A549 (cell line): ENCODE results near the gene MCRS1. TPM values are rescaled to one million over a fixed set of nuclear protein-coding genes. Genes with fewer than 3 reads are reported as not detected.
"Not testable (repeated sequence)": the region's sequence is repeated elsewhere in the genome, so short reads cannot be mapped to it uniquely, and the experiment has no call there.

Source experiments
- ATAC-seq, 2 experiments: fragments of 200-7000 bp in 1 of 2; fragments of >200 bp in 1 of 2; cut with Nextera tagmentation in 1 of 2; cut with Tn5 transposase in 1 of 2; 3 replicates each; pipeline versions ENCODE4 v1.8.0 to v1.9.1; 2018 to 2020; ENCODE audit warnings: mild to moderate bottlenecking in 1 of 2, moderate library complexity in 1 of 2
- CTCF ChIA-PET: fragments of 300-600 bp; sonication (Branson Sonifier 250); formaldehyde crosslinking; extraction: SDS; loops from one replicate; lab custom pipeline; 2021; ENCODE audit warnings: antibody characterized with exemption, inconsistent platforms; lab: Yijun Ruan, JAX
- POLR2A ChIA-PET: fragments of 350-600 bp; formaldehyde crosslinking; extraction: SDS; loops from one replicate; lab custom pipeline; 2021; ENCODE audit warnings: antibody characterized with exemption, inconsistent platforms; lab: Yijun Ruan, JAX
- DNase-seq, 2 experiments: peaks; one replicate each; pipeline versions ENCODE4 v3.0.0 to v3.0.0-alpha.2; 2011 to 2016; ENCODE audit warnings: low read depth in 1 of 2, low spot score in 1 of 2
- FAIRE-seq: peaks from 2 replicates; lab custom pipeline; 2011; peaks lifted over from hg19 to GRCh38; lab: Jason Lieb, UNC
- H3K27ac ChIP-seq, 2 experiments: fragments of >200 bp; sonication (Bioruptor Twin); formaldehyde crosslinking; 3 replicates each; pipeline ENCODE4 v1.5.1; 2016 to 2017
- H3K4me1 ChIP-seq: fragments of >200 bp; sonication (Bioruptor Twin); formaldehyde crosslinking; 3 replicates; pipeline ENCODE4 v1.6.1; 2016
- H3K4me2 ChIP-seq: fragments of >200 bp; sonication (Bioruptor Twin); formaldehyde crosslinking; 3 replicates; pipeline ENCODE4 v1.6.1; 2016
- H3K4me3 ChIP-seq: fragments of >200 bp; sonication (Bioruptor Twin); formaldehyde crosslinking; 3 replicates; pipeline ENCODE4 v1.5.1; 2016
- H3K9me3 ChIP-seq: fragments of >200 bp; sonication (Bioruptor Twin); formaldehyde crosslinking; 3 replicates; pipeline ENCODE4 v1.6.1; 2016
- CHD2 ChIP-seq: fragments of 150-350 bp; IDR thresholded peaks from 2 replicates; pipeline ENCODE4 v1.6.1; 2014; ENCODE audit warnings: low read length; ENCODE audit not compliant: partially characterized antibody
- CHD4 ChIP-seq: fragments of 200-600 bp; sonication (generic); IDR thresholded peaks from 2 replicates; pipeline ENCODE4 v1.6.1; 2016; ENCODE audit warnings: antibody characterized with exemption, mild to moderate bottlenecking, borderline replicate concordance
- CTCF ChIP-seq: fragments of >200 bp; sonication (Bioruptor Twin); formaldehyde crosslinking; IDR thresholded peaks from 3 replicates; pipeline ENCODE4 v1.5.1; 2016
- ELK1 ChIP-seq: fragments of 150-350 bp; IDR thresholded peaks from 2 replicates; pipeline ENCODE4 v1.6.1; 2014; ENCODE audit warnings: low read depth, mild to moderate bottlenecking, low read length
- FOSL2 ChIP-seq, 2 experiments: fragments of 450-650 bp in 1 of 2; fragments of >200 bp in 1 of 2; sonication (Bioruptor Twin) in 1 of 2; formaldehyde crosslinking; IDR thresholded peaks; 2 replicates each; pipeline versions ENCODE4 v1.5.0 to v1.6.1; 2016 to 2020; ENCODE audit warnings: mild to moderate bottlenecking in 1 of 2, moderate library complexity in 1 of 2
- GATA3 ChIP-seq: IDR thresholded peaks from 2 replicates; pipeline ENCODE4 v1.6.1; 2012; ENCODE audit warnings: borderline replicate concordance
- HEYL ChIP-seq: fragments of 250-450 bp; sonication (Bioruptor Pico); IDR thresholded peaks from 2 replicates; pipeline ENCODE4 v1.8.0; 2021; ENCODE audit warnings: mild to moderate bottlenecking, moderate library complexity
- HMGXB4 ChIP-seq: fragments of 250-450 bp; sonication (Bioruptor Pico); IDR thresholded peaks from 2 replicates; pipeline ENCODE4 v1.5.0; 2021; ENCODE audit warnings: mild to moderate bottlenecking, moderate library complexity, borderline replicate concordance
- NPAS2 ChIP-seq: fragments of 250-450 bp; sonication (Bioruptor Pico); IDR thresholded peaks from 2 replicates; pipeline ENCODE4 v1.8.0; 2022; ENCODE audit warnings: mild to moderate bottlenecking, moderate library complexity, borderline replicate concordance
- RAD21 ChIP-seq, 2 experiments: fragments of >200 bp in 1 of 2; sonication (Bioruptor Twin) in 1 of 2; formaldehyde crosslinking in 1 of 2; IDR thresholded peaks in 1 of 2; conservative IDR thresholded peaks in 1 of 2; 2 replicates in 1 of 2; 3 replicates in 1 of 2; pipeline ENCODE4 v1.6.1; 2012 to 2018; ENCODE audit warnings: inconsistent platforms in 1 of 2
- RFX5 ChIP-seq: fragments of 450-650 bp; IDR thresholded peaks from 2 replicates; pipeline ENCODE4 v1.7.1; 2014; ENCODE audit warnings: antibody characterized with exemption, mild to moderate bottlenecking, moderate library complexity
- ZC3H11A ChIP-seq: fragments of 450-650 bp; IDR thresholded peaks from 2 replicates; pipeline ENCODE4 v1.6.1; 2014; ENCODE audit warnings: antibody characterized with exemption, mild to moderate bottlenecking
- WGBS: methylation state at CpG from one replicate; pipeline ENCODE4 v1.1.6; 2017; ENCODE audit errors: missing lambda C conversion rate; 5-methylcytosine and 5-hydroxymethylcytosine counted together
- polyA plus RNA-seq, 4 experiments: library from polyadenylated mRNA; depleted of rRNA in 3 of 4; stranded (reverse); fragments of >200 nt; fragmentation: RNase III in 1 of 4; extraction: RNeasy Plus Mini Kit Qiagen cat#74134 plus additional on column Dnase treatment in 1 of 4; gene quantifications; 2 replicates in 3 of 4; 3 replicates in 1 of 4; pipeline ENCODE4 v1.2.3, GENCODE V29; 2011 to 2017

MCRS1 gene
- polyA plus RNA-seq, 2 of the 4 experiments (the other 2 are of a cell fraction) = 64.1 to 68.5 TPM

- ChIA-PET CTCF (interaction anchor here (0.6 to 1.6 kb wide), 3 partner anchors 9 to 102 kb away, joined by 3 to 4 read pairs (median 3); no protein-coding TSS in a partner anchor), POLR2A (no interaction called here)
- FAIRE-seq = no peak
- no peak overlapping the region for H3K27ac ChIP-seq
- no peaks in the 10 kb centered on the region for H3K4me1 ChIP-seq
- H3K4me2 ChIP-seq = no peak overlapping the region
- DNase-seq = peak in 1 of 2 experiments; percentile 19
- ATAC-seq = no peak
- H3K9me3 ChIP-seq = peaks cover 10% of the 10 kb centered on the region; the same call in 2 of the 3 replicates
- TF ChIP-seq HEYL (CRISPR knock-in tag) (no peak), FOSL2 (IDR thresholded peaks at IDR 0.05) (no peak), FOSL2 (CRISPR knock-in tag; IDR thresholded peaks at IDR 0.05) (peak; percentile 65), GATA3 (peak; percentile 72; the same call in 1 of the 2 replicates), ELK1 (no peak)
- 74% methylated on average over 7 of the region's 7 CpGs for WGBS
- no peak overlapping the region for H3K4me3 ChIP-seq
These were observed 47.8 kb upstream of the MCRS1 start for GRCh38 chr12:49615725-49616124.

- DNase-seq = no peak
- TF ChIP-seq RFX5 (no peak), CHD2 (no peak), FOSL2 (IDR thresholded peaks at IDR 0.05) (no peak), FOSL2 (CRISPR knock-in tag; IDR thresholded peaks at IDR 0.05) (no peak), NPAS2 (no peak), HMGXB4 (CRISPR knock-in tag) (no peak)
- CTCF ChIA-PET = interaction anchor here (0.6 to 1.3 kb wide), 5 partner anchors 11 to 34 kb away, joined by 3 to 5 read pairs (median 3); partner anchors contain the start of gene PRPF40B
- ATAC-seq = no peak
- no peak overlapping the region for H3K4me2 ChIP-seq
- H3K4me3 ChIP-seq = no peak overlapping the region
- POLR2A ChIA-PET = interaction anchor here (0.8 kb wide), 1 partner anchor 129 kb away, joined by 3 read pairs; no protein-coding TSS in a partner anchor
- H3K4me1 ChIP-seq = no peaks in the 10 kb centered on the region
- peaks cover 13% of the 10 kb centered on the region; the same call in 2 of the 3 replicates for H3K9me3 ChIP-seq
- H3K27ac ChIP-seq = no peak overlapping the region
- no peak for FAIRE-seq
These were observed 44.3 kb upstream of the MCRS1 start for GRCh38 chr12:49612210-49612609.

GRCh38 chr12:49610785-49611184 lies 42.8 kb upstream of the MCRS1 start:
- POLR2A ChIA-PET, H3K4me2 ChIP-seq, H3K4me3 ChIP-seq, ATAC-seq, H3K4me1 ChIP-seq, DNase-seq, H3K27ac ChIP-seq, H3K9me3 ChIP-seq, FAIRE-seq: not testable (repeated sequence)
- CTCF ChIA-PET = interaction anchor here (0.6 to 1.8 kb wide), 6 partner anchors 15 to 1596 kb away, joined by 3 to 4 read pairs (median 3); no protein-coding TSS in a partner anchor
- WGBS = 88% methylated on average over 4 of the region's 4 CpGs

GRCh38 chr12:49609875-49610154 lies 41.9 kb upstream of the MCRS1 start:
- ChIA-PET POLR2A (no interaction called here), CTCF (interaction anchor here (1.6 to 1.8 kb wide), 2 partner anchors 31 to 267 kb away, joined by 3 to 4 read pairs; no protein-coding TSS in a partner anchor)
- Histone ChIP-seq H3K9me3 (peaks cover 7% of the 10 kb centered on the region; the same call in 1 of the 3 replicates), H3K4me1 (no peaks in the 10 kb centered on the region), H3K27ac (no peak overlapping the region), H3K4me3 (no peak overlapping the region), H3K4me2 (no peak overlapping the region)
- WGBS = 20% methylated on average over 1 of the region's 1 CpG
- FAIRE-seq = no peak
- no peak for TF ChIP-seq CHD4
- 0 out of 3 replicates have a peak, but pooled peaks have one; percentile 10 for TF ChIP-seq CTCF
- TF ChIP-seq ZC3H11A = no peak
- TF ChIP-seq RAD21 (conservative IDR thresholded peaks at IDR 0.05 in 1 of 2, IDR thresholded peaks at IDR 0.05 in 1 of 2) = peak in 1 of 2 experiments; percentile 16; a peak in 1 of 5 replicates
- peak; percentile 34 to 76; a peak in 3 of 6 replicates for ATAC-seq
- peak in 1 of 2 experiments; percentile 26 for DNase-seq
